Memory B cell (primary cell): ENCODE measurements around the gene RNF182.
"Not testable (repeated sequence)": the region's sequence is repeated elsewhere in the genome, so short reads cannot be mapped to it uniquely, and the experiment has no call there.

Source experiments
- ATAC-seq: fragments of 150-1000 bp; cut with Tn5 transposase; 2 replicates; pipeline ENCODE4 v1.10.0; 2021; ENCODE audit warnings: low read depth, mild to moderate bottlenecking, moderate library complexity
- DNase-seq, 2 donors: peaks; one replicate each; pipeline ENCODE4 v3.0.0; 2022; ENCODE audit warnings: low spot score in 2 of 2
- H3K27ac Mint-ChIP-seq: one replicate; pipeline ENCODE4 v1.8.0; 2022; ENCODE audit warnings: mild to moderate bottlenecking, moderate library complexity, mixed read lengths
- H3K27me3 Mint-ChIP-seq: one replicate; pipeline ENCODE4 v1.8.0; 2022; ENCODE audit warnings: mixed read lengths
- H3K36me3 Mint-ChIP-seq: one replicate; pipeline ENCODE4 v1.8.0; 2022; ENCODE audit warnings: mild to moderate bottlenecking, mixed read lengths
- H3K4me1 Mint-ChIP-seq: one replicate; pipeline ENCODE4 v1.8.0; 2022; ENCODE audit warnings: mixed read lengths
- H3K4me3 Mint-ChIP-seq: one replicate; pipeline ENCODE4 v1.8.0; 2022; ENCODE audit warnings: mild to moderate bottlenecking, moderate library complexity, mixed read lengths
- H3K9me3 Mint-ChIP-seq: one replicate; pipeline ENCODE4 v1.8.0; 2022; ENCODE audit warnings: mixed read lengths

Gene RNF182

DNA sequence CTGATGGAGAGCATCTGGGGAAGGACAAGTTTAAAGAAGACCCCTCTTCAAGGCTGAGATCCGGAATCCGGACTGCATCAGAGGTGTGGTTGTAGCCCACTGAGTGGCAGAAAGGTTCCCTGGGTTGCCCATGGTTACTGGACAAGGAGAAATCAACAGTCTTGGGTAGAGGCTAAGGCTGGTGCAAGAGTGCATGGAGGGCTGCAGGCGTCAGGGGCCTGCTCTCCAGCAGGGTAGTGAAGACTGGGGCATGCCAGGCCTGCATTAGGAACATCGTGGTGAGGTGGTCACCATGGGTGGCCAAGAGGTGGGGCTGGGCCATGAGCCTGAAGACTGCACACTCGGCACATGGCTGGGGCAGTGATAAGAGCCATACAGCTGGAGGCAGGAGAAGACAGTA lies 91.2 kb downstream of the RNF182 start:
- Mint-ChIP-seq H3K4me3 (no peak overlapping the region), H3K9me3 (peaks cover 1% of the 10 kb centered on the region), H3K27me3 (peaks cover 20% of the 10 kb centered on the region), H3K27ac (no peak overlapping the region), H3K36me3 (peaks cover 4% of the 10 kb centered on the region), H3K4me1 (no peaks in the 10 kb centered on the region)
- ATAC-seq (no peak), DNase-seq (no peak)

DNA sequence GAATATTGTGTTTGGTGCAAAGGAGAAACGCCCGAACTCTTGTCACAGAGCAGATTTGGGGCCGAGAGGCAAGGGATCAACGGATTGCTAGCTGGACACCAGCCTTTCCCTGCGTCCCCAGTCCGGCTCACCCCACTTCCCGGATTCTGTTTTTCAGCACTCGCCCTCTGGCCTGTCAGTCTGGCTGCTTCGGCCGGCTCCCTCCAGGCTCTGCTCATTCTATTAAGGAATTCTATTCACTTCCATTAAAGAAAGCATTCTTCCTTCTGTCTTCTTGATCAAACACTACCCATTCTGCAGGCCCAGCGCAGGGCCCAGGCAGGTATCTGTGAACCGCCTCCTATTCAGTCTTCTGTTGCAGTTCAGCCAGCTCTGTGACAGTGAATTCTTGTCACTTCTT lies 91.7 kb downstream of the RNF182 start:
- no peaks in the 10 kb centered on the region for H3K4me1 Mint-ChIP-seq
- H3K27ac Mint-ChIP-seq, result no peak overlapping the region
- DNase-seq, result no peak
- ATAC-seq, result no peak
- peaks cover 3% of the 10 kb centered on the region for H3K36me3 Mint-ChIP-seq
- H3K4me3 Mint-ChIP-seq, result no peak overlapping the region
- H3K9me3 Mint-ChIP-seq, result peaks cover 1% of the 10 kb centered on the region
- H3K27me3 Mint-ChIP-seq, result peaks cover 19% of the 10 kb centered on the region

DNA sequence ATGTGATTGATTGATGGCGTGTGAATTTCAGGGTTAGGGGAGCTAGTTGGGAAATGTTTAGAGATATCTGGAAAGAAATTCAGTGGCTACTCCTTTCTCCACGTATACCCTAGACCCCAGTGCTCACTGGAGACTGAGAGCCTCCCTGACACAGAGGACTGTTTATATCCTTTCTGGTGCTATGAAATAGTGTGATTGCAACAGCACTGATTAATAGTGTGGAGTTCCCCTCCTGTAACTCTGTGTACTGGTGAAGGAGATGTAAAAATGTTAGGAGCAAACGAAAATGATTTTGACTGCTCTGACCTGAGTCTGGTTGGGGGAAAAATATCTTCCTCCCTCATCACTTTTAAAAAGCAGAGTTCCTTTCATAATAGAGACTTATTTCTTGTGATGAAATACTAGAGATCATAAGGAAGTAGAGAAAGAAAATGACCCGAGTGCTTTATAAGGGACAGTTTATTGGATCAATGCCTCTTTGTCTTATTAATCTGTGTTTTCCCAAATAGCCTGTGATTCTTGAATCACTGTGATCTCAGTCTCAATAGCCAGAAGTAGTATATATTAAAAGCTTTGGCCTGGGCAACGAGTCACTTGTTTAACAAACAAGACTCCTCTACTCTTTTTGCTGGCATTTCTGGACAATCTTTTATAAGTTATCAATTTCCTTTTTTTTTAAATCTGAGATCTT lies 92.3 kb downstream of the RNF182 start:
- H3K27ac Mint-ChIP-seq, result no peak overlapping the region
- H3K4me3 Mint-ChIP-seq, result no peak overlapping the region
- ATAC-seq, result no peak
- no peak for DNase-seq
- H3K36me3 Mint-ChIP-seq, result peaks cover 2% of the 10 kb centered on the region
- H3K9me3 Mint-ChIP-seq, result no peaks in the 10 kb centered on the region
- H3K4me1 Mint-ChIP-seq, result no peaks in the 10 kb centered on the region
- peaks cover 17% of the 10 kb centered on the region for H3K27me3 Mint-ChIP-seq

DNA sequence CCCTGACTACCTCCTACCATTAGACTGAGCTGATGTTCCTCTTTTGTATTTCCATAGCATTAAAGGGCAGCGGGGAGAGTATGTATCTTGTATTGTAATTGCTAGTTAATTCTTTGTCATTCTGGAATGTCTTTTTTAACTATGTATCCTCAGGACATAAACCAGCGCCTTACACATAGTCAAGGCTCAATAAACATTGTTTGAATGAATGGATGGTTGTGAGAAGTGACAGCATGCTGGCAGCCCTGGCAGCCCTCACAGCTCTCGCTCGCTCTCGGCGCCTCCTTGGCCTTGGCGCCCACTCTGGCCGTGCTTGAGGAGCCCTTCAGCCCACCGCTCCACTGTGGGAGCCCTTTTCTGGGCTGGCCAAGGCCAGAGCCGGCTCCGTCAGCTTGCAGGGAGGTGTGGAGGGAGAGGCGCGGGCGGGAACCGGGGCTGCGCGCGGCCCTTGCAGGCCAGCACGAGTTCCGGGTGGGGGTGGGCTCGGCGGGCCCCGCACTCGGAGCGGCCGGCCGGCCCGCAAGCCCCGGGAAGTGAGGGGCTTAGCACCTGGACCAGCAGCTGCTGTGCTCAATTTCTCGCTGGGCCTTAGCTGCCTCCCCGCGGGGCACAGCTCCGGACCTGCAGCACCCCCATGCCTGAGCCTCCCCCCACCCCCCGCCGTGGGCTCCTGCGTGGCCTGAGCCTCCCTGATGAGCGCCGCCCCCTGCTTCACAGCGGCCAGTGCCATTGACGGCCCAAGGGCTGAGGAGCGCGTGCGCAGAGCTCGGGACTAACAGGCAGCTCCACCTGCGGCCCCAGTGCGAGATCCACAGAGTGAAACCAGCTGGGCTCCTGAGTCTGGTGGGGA lies 93.1 kb downstream of the RNF182 start:
- Mint-ChIP-seq H3K27ac (no peak overlapping the region), H3K4me1 (no peaks in the 10 kb centered on the region), H3K27me3 (peaks cover 17% of the 10 kb centered on the region), H3K9me3 (no peaks in the 10 kb centered on the region), H3K36me3 (peaks cover 2% of the 10 kb centered on the region), H3K4me3 (no peak overlapping the region)
- ATAC-seq (no peak), DNase-seq (no peak)

DNA sequence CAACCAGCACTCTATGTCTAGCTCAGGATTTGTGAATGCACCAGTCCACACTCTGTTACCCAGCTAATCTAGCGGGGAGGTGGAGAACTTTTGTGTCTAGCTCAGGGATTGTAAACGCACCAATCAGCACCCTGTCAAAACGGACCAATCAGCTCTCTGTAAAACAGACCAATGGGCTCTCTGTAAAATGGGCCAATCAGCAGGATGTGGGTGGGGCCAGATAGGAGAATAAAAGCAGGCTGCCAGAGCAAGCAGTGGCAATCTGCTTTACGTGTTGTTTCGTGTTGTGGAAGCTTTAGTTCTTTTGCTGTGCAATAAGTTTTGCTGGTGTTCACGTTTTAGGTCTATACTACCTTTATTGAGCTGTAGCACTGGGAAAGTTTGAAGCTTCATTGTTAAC lies 93.8 kb downstream of the RNF182 start:
- not testable (repeated sequence) for H3K36me3 Mint-ChIP-seq, H3K4me3 Mint-ChIP-seq, H3K27ac Mint-ChIP-seq, H3K9me3 Mint-ChIP-seq, DNase-seq, H3K4me1 Mint-ChIP-seq, ATAC-seq
- peaks cover 17% of the 10 kb centered on the region for H3K27me3 Mint-ChIP-seq

DNA sequence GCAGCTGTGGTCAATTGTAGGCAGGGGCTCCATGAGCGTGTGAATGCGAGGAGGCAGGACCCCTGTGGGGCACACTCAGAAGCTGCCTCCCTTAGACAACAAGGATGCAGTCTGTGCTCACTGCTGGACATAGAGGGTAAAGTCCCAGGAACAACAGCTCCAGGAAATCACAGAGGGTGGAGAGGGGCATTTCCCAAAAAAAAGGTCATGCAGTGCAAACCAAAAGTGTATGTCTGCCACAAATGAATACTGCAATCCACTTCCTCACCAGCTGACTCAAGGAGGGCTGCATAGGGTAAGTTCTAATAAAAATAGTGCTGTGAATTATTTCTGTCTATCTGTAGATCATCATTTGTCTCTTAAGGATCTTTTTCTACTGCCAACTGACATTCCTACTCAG lies 95.8 kb downstream of the RNF182 start:
- H3K9me3 Mint-ChIP-seq, result no peaks in the 10 kb centered on the region

DNA sequence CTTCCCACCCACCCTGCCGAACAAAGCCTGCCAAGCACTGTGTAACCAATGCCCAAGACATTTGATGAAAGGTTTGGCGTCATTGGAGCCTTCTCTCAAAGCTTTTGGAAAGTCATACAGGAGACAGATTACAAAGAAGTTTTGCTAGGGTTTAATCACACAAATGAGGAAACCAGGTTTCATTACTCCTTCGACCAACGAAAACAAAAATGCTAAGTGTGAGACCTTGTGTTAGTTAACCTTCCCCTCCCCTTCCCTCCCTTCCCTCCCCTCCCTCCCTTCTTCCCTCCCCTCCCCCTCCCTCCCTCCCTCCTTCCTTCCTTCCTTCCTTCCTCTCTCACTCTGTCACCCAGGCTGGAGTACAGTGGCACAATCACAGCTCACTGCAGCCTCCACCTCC lies 96.7 kb downstream of the RNF182 start:
- H3K4me3 Mint-ChIP-seq, result no peak overlapping the region
- H3K27me3 Mint-ChIP-seq, result peaks cover 6% of the 10 kb centered on the region
- no peak overlapping the region for H3K27ac Mint-ChIP-seq
- no peaks in the 10 kb centered on the region for H3K36me3 Mint-ChIP-seq
- no peaks in the 10 kb centered on the region for H3K9me3 Mint-ChIP-seq
- DNase-seq (no peak), ATAC-seq (no peak)
- peaks cover 8% of the 10 kb centered on the region for H3K4me1 Mint-ChIP-seq

More for the DNA sequence above, 95.8 kb downstream of the RNF182 start:
- no peak for DNase-seq
- Mint-ChIP-seq H3K4me1 (peaks cover 7% of the 10 kb centered on the region), H3K27ac (no peak overlapping the region), H3K36me3 (peaks cover under 1% of the 10 kb centered on the region), H3K27me3 (peaks cover 10% of the 10 kb centered on the region), H3K4me3 (no peak overlapping the region)
- no peak for ATAC-seq

DNA sequence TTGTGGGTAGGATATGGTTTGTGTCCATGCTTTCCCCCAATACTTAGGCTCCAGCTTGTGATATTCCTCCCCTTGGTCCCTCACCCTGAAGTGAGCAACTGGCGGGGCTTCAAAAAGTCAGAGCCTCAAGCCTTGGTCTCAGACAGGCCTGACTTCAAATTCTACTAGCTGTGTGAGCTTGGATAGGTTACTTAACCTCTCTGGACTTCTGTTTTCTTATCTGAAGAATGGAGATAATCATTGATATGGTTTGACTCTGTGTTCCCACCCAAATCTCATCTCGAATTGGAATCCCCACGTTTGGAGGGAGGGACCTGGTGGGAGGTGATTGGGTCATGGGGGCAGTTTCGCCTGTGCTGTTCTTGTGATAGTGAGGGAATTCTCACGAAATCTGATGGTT lies 97.9 kb downstream of the RNF182 start:
- Mint-ChIP-seq H3K36me3 (no peaks in the 10 kb centered on the region), H3K4me3 (no peak overlapping the region), H3K27ac (no peak overlapping the region), H3K4me1 (peaks cover 13% of the 10 kb centered on the region), H3K9me3 (no peaks in the 10 kb centered on the region), H3K27me3 (peaks cover 8% of the 10 kb centered on the region)
- DNase-seq (no peak), ATAC-seq (no peak)

DNA sequence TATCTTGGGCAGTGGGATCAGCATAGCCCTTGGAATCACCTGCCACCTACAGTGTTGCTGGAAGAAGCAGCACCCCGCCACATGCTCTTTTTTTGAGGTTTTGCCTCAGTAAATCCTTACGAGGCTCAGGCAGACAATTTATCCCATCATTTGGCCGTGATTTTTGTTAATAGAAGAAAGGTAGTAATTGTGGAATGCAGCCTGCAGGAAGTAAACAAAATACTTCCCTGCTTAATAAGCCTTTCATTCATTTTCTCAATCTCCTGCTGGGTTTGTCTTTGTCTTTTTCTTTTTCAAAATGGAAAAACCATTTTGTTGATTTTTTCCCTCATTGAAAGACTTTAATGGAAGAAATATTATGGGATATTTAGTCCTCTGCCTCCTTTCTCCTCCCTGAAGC lies 99.1 kb downstream of the RNF182 start:
- ATAC-seq, result no peak
- no peak for DNase-seq
- H3K9me3 Mint-ChIP-seq, result no peaks in the 10 kb centered on the region
- H3K36me3 Mint-ChIP-seq, result no peaks in the 10 kb centered on the region
- no peak overlapping the region for H3K27ac Mint-ChIP-seq
- peaks cover 8% of the 10 kb centered on the region for H3K27me3 Mint-ChIP-seq
- peaks cover 13% of the 10 kb centered on the region for H3K4me1 Mint-ChIP-seq
- no peak overlapping the region for H3K4me3 Mint-ChIP-seq

DNA sequence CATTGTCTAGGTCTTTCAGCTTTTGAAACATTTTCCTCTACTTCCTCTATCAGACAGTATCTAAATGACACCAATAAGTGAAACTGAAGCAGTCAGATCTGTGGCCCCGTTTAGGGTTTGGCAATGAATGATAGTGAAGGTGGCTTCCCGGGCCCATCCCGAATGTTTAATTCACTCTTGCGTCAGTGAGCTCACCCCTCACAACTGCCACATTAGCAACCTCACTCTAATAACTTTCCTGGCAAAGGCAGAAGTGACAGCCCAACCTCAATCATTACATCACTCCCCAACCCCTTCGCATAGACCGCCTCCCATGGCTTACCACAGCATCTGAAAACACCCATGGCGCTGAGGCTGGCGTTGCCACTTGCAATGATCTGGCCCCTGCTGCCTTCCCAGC lies 100.4 kb downstream of the RNF182 start:
- Mint-ChIP-seq H3K27me3 (peaks cover 12% of the 10 kb centered on the region), H3K27ac (no peak overlapping the region), H3K36me3 (no peaks in the 10 kb centered on the region), H3K4me1 (peaks cover 13% of the 10 kb centered on the region), H3K4me3 (peak overlapping the region; percentile 54), H3K9me3 (no peaks in the 10 kb centered on the region)
- no peak for DNase-seq
- ATAC-seq, result peak; percentile 83

DNA sequence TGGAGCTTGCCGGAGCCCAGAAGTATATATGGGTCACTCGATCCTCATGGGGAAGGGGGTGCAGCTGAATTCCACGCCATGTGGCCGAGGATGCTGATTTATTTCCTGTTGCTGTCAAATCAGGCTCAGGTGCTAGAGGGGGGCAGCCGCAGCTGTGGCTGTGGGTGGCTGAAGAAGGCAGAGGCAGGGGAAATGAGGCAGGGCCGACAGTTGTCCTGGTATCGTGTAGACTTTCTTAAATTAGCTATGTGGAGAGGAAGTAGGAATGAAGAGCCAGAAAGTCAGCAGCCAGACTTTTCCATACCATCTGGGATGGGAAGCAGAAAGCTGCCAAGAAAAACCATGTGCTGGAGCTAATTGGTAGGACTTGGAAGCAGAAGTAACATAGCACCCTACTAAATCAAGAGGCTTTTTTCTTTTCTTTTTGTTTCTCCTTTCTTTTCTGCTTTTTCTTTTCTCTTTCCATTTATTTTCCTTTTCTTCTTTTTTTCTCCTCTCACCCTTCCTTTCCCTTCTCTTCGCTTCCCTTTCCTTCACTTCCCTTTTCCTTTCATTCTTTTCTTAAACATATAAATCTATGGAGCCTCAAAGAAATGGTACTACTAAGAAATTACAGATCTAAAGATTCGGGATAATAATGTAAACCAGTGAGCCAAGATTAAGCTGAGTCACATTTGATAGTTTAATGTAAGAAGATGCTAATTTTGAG lies 102.2 kb downstream of the RNF182 start:
- DNase-seq (no peak), ATAC-seq (no peak)
- no peak overlapping the region for H3K27ac Mint-ChIP-seq
- peaks cover 1% of the 10 kb centered on the region for H3K9me3 Mint-ChIP-seq
- H3K27me3 Mint-ChIP-seq, result peaks cover 13% of the 10 kb centered on the region
- H3K36me3 Mint-ChIP-seq, result peaks cover 2% of the 10 kb centered on the region
- peaks cover 13% of the 10 kb centered on the region for H3K4me1 Mint-ChIP-seq
- no peak overlapping the region for H3K4me3 Mint-ChIP-seq

DNA sequence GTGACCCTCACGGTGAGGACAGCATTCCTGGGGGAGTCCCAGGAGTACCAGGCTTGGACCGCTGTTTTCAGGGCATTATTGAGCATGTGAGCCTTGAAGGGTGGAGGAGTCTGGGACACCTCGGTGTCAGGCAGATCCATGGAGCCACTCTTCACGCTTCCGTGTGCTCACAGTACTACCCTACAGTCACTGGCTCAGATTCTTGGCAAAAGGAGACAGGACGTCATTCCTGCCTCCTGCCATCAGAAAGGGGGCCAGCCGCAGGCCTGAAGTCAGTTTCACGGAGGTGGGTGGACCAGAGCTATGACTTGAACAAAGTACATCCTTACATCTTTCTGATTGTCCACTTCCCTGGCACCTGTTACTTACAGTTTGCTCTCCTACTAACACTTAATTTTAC lies 103.9 kb downstream of the RNF182 start:
- ATAC-seq (no peak), DNase-seq (no peak)
- Mint-ChIP-seq H3K27me3 (peaks cover 13% of the 10 kb centered on the region), H3K4me1 (peaks cover 13% of the 10 kb centered on the region), H3K36me3 (peaks cover 2% of the 10 kb centered on the region), H3K4me3 (no peak overlapping the region), H3K9me3 (peaks cover 1% of the 10 kb centered on the region), H3K27ac (no peak overlapping the region)

DNA sequence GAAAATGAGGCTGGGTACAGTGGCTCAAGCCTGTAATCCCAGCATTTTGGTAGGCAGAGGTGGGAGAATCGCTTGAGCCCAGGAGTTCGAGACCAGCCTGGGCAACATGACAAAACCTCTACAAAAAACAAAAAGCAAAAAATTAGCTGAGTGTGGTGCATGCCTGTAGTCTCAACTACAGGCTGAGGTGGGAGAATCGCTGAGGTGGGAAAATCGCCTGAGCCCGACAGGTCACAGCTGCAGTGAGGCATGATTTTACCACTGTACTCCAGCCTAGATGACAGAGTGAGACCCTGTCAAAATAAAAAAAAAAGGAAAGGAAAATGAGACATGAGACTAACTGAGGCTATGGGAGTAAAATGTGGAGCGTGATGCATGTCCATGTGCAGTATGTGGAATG lies 104.9 kb downstream of the RNF182 start:
- Mint-ChIP-seq H3K36me3 (peaks cover 2% of the 10 kb centered on the region), H3K27ac (no peak overlapping the region), H3K9me3 (peaks cover 1% of the 10 kb centered on the region), H3K4me3 (no peak overlapping the region), H3K27me3 (peaks cover 19% of the 10 kb centered on the region), H3K4me1 (peaks cover 13% of the 10 kb centered on the region)
- no peak for DNase-seq
- ATAC-seq, result no peak
